Prostate gland (tissue), 2 donors: ENCODE measurements around the gene IRGQ.

ENCODE experiments used
- POLR2AphosphoS5 ChIP-seq: sonication (generic); formaldehyde crosslinking; IDR thresholded peaks from one replicate; pipeline ENCODE4 v1.6.1; 2017; ENCODE audit warnings: antibody characterized with exemption
- TF ChIP-seq, protein P1 (sequence below), 4 experiments: fragments of 200-600 bp in 2 of 4; fragments of 450-650 bp in 2 of 4; sonication (generic) in 2 of 4; IDR thresholded peaks; 1 replicate in 3 of 4; 2 replicates in 1 of 4; pipeline ENCODE4 v1.5.1; 2016 to 2019; ENCODE audit warnings: antibody characterized with exemption in 4 of 4, mild to moderate bottlenecking in 2 of 4, moderate library complexity in 2 of 4

DNA sequence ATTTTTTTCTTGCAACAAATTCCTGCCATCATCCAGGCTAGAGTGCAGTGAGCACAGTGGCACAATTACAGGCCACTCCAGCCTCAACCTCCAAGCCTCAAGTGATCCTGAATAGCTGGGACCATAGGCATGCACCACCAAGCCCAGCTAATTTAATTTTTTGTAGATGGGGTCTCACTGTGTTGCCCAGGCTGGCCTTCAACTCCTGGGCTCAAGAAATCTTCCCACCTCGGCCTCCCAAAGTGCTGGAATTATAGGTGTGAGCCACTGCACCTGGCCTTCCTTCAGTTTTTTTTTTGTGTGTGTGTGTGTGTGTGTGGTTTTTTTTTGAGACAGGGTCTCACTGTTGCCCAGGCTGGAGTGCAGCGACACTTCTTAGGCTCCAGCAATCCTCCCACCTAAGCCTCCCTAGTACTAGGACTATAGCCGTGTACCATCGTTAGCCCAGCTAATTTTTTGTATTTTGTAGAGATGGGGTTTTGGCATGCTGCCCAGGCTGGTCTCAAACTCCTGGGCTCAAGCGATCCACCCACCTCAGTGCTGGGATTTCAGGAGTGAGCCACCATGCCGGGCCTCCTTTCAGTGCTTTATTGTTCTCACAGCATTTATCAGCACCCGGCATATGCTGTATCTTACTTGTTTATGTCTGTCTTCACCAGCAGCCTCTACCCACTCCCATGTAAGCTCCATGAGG, 10.1 kb upstream of the IRGQ start:
- TF ChIP-seq, protein P1, sequence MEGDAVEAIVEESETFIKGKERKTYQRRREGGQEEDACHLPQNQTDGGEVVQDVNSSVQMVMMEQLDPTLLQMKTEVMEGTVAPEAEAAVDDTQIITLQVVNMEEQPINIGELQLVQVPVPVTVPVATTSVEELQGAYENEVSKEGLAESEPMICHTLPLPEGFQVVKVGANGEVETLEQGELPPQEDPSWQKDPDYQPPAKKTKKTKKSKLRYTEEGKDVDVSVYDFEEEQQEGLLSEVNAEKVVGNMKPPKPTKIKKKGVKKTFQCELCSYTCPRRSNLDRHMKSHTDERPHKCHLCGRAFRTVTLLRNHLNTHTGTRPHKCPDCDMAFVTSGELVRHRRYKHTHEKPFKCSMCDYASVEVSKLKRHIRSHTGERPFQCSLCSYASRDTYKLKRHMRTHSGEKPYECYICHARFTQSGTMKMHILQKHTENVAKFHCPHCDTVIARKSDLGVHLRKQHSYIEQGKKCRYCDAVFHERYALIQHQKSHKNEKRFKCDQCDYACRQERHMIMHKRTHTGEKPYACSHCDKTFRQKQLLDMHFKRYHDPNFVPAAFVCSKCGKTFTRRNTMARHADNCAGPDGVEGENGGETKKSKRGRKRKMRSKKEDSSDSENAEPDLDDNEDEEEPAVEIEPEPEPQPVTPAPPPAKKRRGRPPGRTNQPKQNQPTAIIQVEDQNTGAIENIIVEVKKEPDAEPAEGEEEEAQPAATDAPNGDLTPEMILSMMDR (IDR thresholded peaks at IDR 0.05), result no peak
- no peak for TF ChIP-seq POLR2AphosphoS5
